SKM-1 treated with dmso at 0.1 percent for 144 hours (cell line): ENCODE data around the gene HNRNPA3.

Experiments
- DNase-seq: peaks from one replicate; lab custom pipeline; 2025; ENCODE audit not compliant: unreplicated experiment; lab: John Stamatoyannopoulos, UW

The HNRNPA3 gene

DNA sequence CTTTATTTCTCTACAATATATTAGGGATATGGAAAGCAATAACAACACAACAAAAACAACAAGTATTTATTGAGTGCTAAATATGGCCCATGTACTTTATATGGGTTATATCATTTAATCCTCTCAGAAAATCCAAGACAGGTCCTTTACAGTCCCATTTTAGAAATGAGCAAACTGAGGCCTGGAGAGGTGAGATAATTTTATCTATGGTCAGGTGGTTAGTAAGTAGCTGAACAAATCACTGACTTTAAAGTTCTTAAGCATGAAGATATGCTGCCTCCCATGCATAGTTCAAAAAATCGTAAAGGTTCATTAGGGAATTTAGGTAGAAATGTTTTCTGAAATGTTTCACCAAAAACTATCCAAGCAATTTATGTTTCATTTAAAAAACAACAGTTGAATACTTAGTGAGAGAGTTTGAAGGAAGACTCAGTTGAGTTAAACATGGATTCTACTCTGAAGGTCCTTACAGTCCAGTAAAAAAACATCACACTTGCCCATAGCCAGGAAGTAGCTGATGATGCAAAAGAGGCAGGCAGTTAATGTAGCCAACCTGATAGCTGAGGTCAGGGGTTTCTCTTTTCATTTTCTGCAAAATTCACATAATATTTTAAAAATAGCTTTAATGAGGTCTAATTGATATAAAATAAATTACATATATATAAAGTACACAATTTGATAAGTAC lies 59.5 kb downstream of the HNRNPA3 start:
- no peak for DNase-seq

DNA sequence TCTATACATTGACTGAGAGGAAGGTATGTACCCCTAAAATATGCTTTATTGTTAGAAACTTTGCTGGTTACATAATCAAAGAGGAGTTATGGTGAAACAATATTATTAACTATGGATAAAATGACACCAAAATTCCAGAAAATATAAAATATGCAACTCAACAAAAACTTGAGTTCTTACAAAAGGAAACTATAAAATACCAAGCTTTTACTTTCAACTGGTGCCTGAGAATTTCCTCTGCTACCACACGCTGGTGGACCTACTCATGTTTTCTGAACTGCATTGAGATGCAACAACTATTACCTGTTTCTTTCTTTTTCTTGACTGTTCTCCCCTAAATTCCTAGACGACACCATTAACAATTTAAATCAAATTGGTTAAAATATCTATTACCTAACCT lies 60.2 kb downstream of the HNRNPA3 start:
- DNase-seq: no peak

DNA sequence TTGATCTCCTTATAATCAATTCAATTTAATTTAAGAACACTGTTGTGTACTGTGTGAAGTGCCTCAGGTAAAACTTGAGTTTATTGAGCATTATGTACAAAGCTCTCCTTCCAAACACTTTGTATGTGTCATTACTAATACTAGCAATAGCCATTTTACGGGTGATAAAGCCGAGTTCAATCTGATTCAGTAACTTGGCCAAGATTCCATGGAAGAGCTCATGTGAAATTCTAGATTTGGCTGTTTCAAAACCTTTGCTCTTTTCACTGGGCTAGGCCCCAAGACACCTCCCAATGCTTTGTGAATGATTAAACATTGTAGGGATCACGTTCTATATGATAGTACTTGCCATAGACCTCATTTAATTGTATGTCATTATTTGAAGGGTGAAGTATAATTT lies 60.8 kb downstream of the HNRNPA3 start:
- no peak for DNase-seq
